Endothelial cell of umbilical vein (primary cell): ENCODE measurements around the gene PLEKHS1. TPM values are rescaled to one million over a fixed set of nuclear protein-coding genes. Genes with fewer than 3 reads are reported as not detected.

Source experiments
- BruUV-seq: library from RNA; stranded (reverse); fragments of 400-500 nt; replicated peaks from 2 replicates; lab custom pipeline; 2021; lab: Mats Ljungman, UMichigan
- CTCF ChIA-PET: fragments of 300-600, 350-600 bp; sonication (Branson Sonifier 250); formaldehyde crosslinking; loops from one replicate; lab custom pipeline; 2021; ENCODE audit warnings: antibody characterized with exemption, inconsistent platforms; lab: Charles Lee
- POLR2A ChIA-PET: fragments of 300-600, 350-600 bp; sonication (Branson Sonifier 250); formaldehyde crosslinking; loops from one replicate; lab custom pipeline; 2021; ENCODE audit warnings: antibody characterized with exemption, inconsistent platforms; lab: Charles Lee
- DNase-seq: peaks from one replicate; pipeline ENCODE4 v3.0.0-alpha.2; 2011; ENCODE audit warnings: low read depth, low spot score
- FAIRE-seq: peaks from 2 replicates; lab custom pipeline; 2011; peaks lifted over from hg19 to GRCh38; lab: Jason Lieb, UNC
- H2AFZ ChIP-seq: 2 replicates; pipeline ENCODE4 v1.6.0; 2012; ENCODE audit warnings: low read depth, low read length, control low read depth, inconsistent platforms
- H3K27ac ChIP-seq: 2 replicates; pipeline ENCODE4 v1.5.1; 2011; ENCODE audit warnings: low read depth, mild to moderate bottlenecking, control low read depth, low read length, moderate library complexity; ENCODE audit not compliant: insufficient read depth
- H3K27me3 ChIP-seq, 2 experiments: 2 replicates each; pipeline versions ENCODE4 v1.6.0 to v1.6.1; 2011; ENCODE audit warnings: low read length in 2 of 2, mixed read lengths in 1 of 2; ENCODE audit not compliant: control insufficient read depth in 2 of 2, insufficient read depth in 2 of 2
- H3K36me3 ChIP-seq, 2 experiments: 2 replicates in 1 of 2; 3 replicates in 1 of 2; pipeline ENCODE4 v1.5.1; 2011; ENCODE audit warnings: low read length in 2 of 2, mild to moderate bottlenecking in 1 of 2, moderate library complexity in 1 of 2; ENCODE audit not compliant: control insufficient read depth in 2 of 2, insufficient read depth in 2 of 2; ENCODE audit errors: extremely low read depth in 1 of 2
- H3K4me1 ChIP-seq: 3 replicates; pipeline ENCODE4 v1.5.1; 2011; ENCODE audit warnings: mild to moderate bottlenecking, low read length; ENCODE audit not compliant: control insufficient read depth, insufficient read depth; ENCODE audit errors: extremely low read depth
- H3K4me2 ChIP-seq: 2 replicates; pipeline ENCODE4 v1.6.1; 2011; ENCODE audit warnings: low read length, control low read depth, mixed read lengths; ENCODE audit not compliant: insufficient read depth
- H3K4me3 ChIP-seq, 3 experiments: fragments of 200-600 bp in 1 of 3; sonication (generic), shearing (Covaris generic) in 1 of 3; replicated peaks in 1 of 3; 2 replicates each; pipeline ENCODE4 v1.5.1; 2011 to 2016; ENCODE audit warnings: control low read depth in 3 of 3, low read length in 3 of 3, mild to moderate bottlenecking in 2 of 3, inconsistent platforms in 1 of 3, low read depth in 1 of 3, moderate library complexity in 1 of 3; ENCODE audit not compliant: insufficient read depth in 1 of 3
- H3K79me2 ChIP-seq: 2 replicates; pipeline ENCODE4 v1.6.0; 2012; ENCODE audit warnings: low read length, inconsistent platforms; ENCODE audit not compliant: control insufficient read depth, insufficient read depth
- H3K9ac ChIP-seq: replicated peaks from 2 replicates; pipeline ENCODE3; 2011; ENCODE audit warnings: low read length, control low read depth; ENCODE audit not compliant: insufficient read depth; ENCODE audit errors: extremely low read depth
- H3K9me1 ChIP-seq: replicated peaks from 3 replicates; pipeline ENCODE4 v1.6.0; 2011; ENCODE audit warnings: mild to moderate bottlenecking, low read length; ENCODE audit not compliant: control insufficient read depth, insufficient read depth; ENCODE audit errors: extremely low read depth
- H3K9me3 ChIP-seq: replicated peaks from 2 replicates; pipeline ENCODE4 v1.5.1; 2012; ENCODE audit warnings: low read length, inconsistent platforms; ENCODE audit not compliant: control insufficient read depth, insufficient read depth
- H4K20me1 ChIP-seq: replicated peaks from 2 replicates; pipeline ENCODE3; 2011; ENCODE audit warnings: mild to moderate bottlenecking, low read length; ENCODE audit not compliant: control insufficient read depth, insufficient read depth; ENCODE audit errors: extremely low read depth
- CTCF ChIP-seq, 2 donors: IDR thresholded peaks; 1 replicate in 1 of 2; 2 replicates in 1 of 2; pipeline ENCODE4 v1.5.1; 2011; ENCODE audit warnings: low read length in 2 of 2, mild to moderate bottlenecking in 2 of 2, moderate library complexity in 2 of 2, control low read depth in 1 of 2, inconsistent platforms in 1 of 2, low read depth in 1 of 2; ENCODE audit not compliant: insufficient read depth in 1 of 2; ENCODE audit errors: extremely low read depth in 1 of 2
- EZH2 ChIP-seq: IDR thresholded peaks from 2 replicates; pipeline ENCODE4 v1.6.1; 2012; ENCODE audit warnings: borderline replicate concordance, low read depth, mild to moderate bottlenecking, moderate library complexity, low read length, inconsistent platforms; ENCODE audit not compliant: severe bottlenecking
- FOS ChIP-seq: IDR thresholded peaks from 2 replicates; pipeline ENCODE4 v1.6.1; 2011; ENCODE audit warnings: mild to moderate bottlenecking, low read length, moderate library complexity, borderline replicate concordance; ENCODE audit not compliant: insufficient read depth
- GATA2 ChIP-seq: IDR thresholded peaks from 2 replicates; pipeline ENCODE4 v1.7.0; 2011; ENCODE audit warnings: low read depth, mild to moderate bottlenecking, moderate library complexity, mixed read lengths, low read length; ENCODE audit not compliant: insufficient read length, insufficient read depth
- JUN ChIP-seq: IDR thresholded peaks from 2 replicates; pipeline ENCODE4 v1.6.1; 2011; ENCODE audit warnings: borderline replicate concordance, low read depth; ENCODE audit not compliant: insufficient read length, insufficient read depth
- MAX ChIP-seq: IDR thresholded peaks from 2 replicates; pipeline ENCODE4 v1.6.1; 2011; ENCODE audit not compliant: insufficient read depth, insufficient read length
- MYC ChIP-seq: IDR thresholded peaks from one replicate; pipeline ENCODE4 v1.6.1; 2011; ENCODE audit warnings: mild to moderate bottlenecking, low read depth, low read length
- POLR2A ChIP-seq: IDR thresholded peaks from 2 replicates; pipeline ENCODE4 v1.6.1; 2012; ENCODE audit warnings: low read depth, mild to moderate bottlenecking, control low read depth, low read length
- POLR2AphosphoS5 ChIP-seq: IDR thresholded peaks from 2 replicates; pipeline ENCODE4 v1.6.1; 2012; ENCODE audit warnings: low read depth, mild to moderate bottlenecking, control low read depth, low read length, moderate library complexity; ENCODE audit not compliant: insufficient read depth
- dilution Hi-C: fragments of 300-500 bp; cut with MboI; formaldehyde crosslinking; loops from one replicate; pipeline ENCODE4 v1.15.0; 2019; ENCODE audit warnings: low sequenced_read_pairs; ENCODE audit not compliant: extremely low pct_ligation_motif_present
- intact Hi-C: fragments of 100-400 bp; cut with micrococcal nuclease; formaldehyde crosslinking; loops from one replicate; pipeline ENCODE4 v1.10.0; 2022
- polyA plus RNA-seq, 4 experiments: library from polyadenylated mRNA; depleted of rRNA in 3 of 4; stranded (reverse) in 3 of 4; unstranded in 1 of 4; fragments of >200 nt; gene quantifications; 2 replicates each; pipeline versions ENCODE4 v1.2.1 to v1.2.3, GENCODE V29; 2011 to 2012; ENCODE audit warnings: missing spikeins in 1 of 4
- total RNA-seq: library from RNA; stranded (reverse); gene quantifications from 2 replicates; pipeline ENCODE4 v1.2.3, GENCODE V29; 2021

PLEKHS1 gene
- total and polyA plus RNA-seq, 2 donors (not counting 3 experiments of a cell fraction or from before 2014, with no cell fraction given) = not detected

DNA sequence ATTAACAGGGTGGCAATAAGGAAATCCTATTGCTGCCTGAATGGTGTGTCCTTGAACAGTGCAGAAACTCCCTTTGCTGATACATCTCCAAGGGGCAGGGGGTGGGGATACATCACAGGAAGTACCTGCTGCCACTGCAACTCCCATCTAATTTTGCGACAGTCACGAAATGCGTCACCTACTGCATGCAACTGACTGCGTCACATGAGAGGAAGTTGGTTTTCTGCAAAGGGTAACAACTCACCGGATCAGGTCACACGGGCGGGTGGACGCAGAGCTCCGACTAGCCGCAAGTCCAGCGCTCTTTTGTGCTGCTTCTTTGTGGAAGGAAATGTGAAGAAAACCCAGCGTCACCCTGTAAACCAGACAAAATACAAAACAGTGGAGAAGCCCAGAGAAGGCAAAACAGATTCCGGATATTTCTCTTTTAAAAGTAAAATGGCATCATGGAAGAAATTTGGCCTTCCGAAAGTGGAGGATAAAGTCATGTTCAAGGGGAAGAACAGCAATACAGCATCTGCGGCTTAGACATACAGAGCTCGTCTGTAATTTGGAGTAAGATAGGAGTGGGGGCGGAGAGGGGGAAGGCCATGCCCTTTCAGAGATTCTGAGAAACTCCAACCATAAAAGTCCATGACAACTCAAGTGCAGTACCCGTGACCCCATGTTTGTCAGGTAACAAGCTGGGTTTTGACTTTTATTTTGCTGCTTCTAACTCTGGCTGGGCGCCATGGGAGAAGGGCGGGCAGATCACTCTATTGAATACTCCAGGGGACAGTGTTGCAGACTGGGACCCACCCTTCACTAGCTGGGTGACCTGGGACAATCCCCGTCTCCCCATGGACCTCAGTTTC, 32.3 kb upstream of the PLEKHS1 start:
- Histone ChIP-seq H3K9me1 (no peaks in the 10 kb centered on the region), H3K9me3 (no peaks in the 10 kb centered on the region), H3K4me1 (no peaks in the 10 kb centered on the region), H3K4me3 (no peak overlapping the region), H3K27ac (no peak overlapping the region), H2AFZ (no peak overlapping the region), H3K27me3 (no peaks in the 10 kb centered on the region), H3K36me3 (peaks cover 0 to 8% of the 10 kb centered on the region in 2 experiments), H3K9ac (no peak overlapping the region), H3K4me2 (no peak overlapping the region), H4K20me1 (no peaks in the 10 kb centered on the region), H3K79me2 (no peaks in the 10 kb centered on the region)
- POLR2A ChIA-PET = no interaction called here
- dilution Hi-C loops = no loop called here
- FAIRE-seq = no peak
- no TSS peak for BruUV-seq
- no peak for DNase-seq
- intact Hi-C loops = no loop called here
- TF ChIP-seq CTCF (IDR thresholded peaks at IDR 0.05; ENCODE audit: extremely low read depth in 1 of 2, insufficient read depth in 1 of 2, low read depth in 1 of 2, low read length in 2 of 2) (no peak), EZH2 (no peak), MAX (no peak), MYC (no peak), POLR2AphosphoS5 (no peak), GATA2 (no peak), POLR2A (no peak), FOS (no peak), JUN (no peak)
- CTCF ChIA-PET = no interaction called here
